Thyroid gland (tissue), 4 donors: ENCODE measurements around the gene LDB2.

Source experiments
- POLR2A ChIP-seq, 2 donors: fragments of 450-650 bp; IDR thresholded peaks; one replicate each; pipeline ENCODE4 v1.6.1; 2017; ENCODE audit warnings: antibody characterized with exemption in 2 of 2, mild to moderate bottlenecking in 2 of 2, moderate library complexity in 1 of 2
- TF ChIP-seq, protein P1 (sequence below), 6 experiments: fragments of 200-600 bp in 3 of 6; fragments of 450-650 bp in 3 of 6; sonication (generic) in 3 of 6; IDR thresholded peaks; one replicate each; pipeline ENCODE4 v1.5.1; 2016 to 2019; ENCODE audit warnings: antibody characterized with exemption in 6 of 6, mild to moderate bottlenecking in 2 of 6, inconsistent platforms in 1 of 6, moderate library complexity in 1 of 6

DNA sequence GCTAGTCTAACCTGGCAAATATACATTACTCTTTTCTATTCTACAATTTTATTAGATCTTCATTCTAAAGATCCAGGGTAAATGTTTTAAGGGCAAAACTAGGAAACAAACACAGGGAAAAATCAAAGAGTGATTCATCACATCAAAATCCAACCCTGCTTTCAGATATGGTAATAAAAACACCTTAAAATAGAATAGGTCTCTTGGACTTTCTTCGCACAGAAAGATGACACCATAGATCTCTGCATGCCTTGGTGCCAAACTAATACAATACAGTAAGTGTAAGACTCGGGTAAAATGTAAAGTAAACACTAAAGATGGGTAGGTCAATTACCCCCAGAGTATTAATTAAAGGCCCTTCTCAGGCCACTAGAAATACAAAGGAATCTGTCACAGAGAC is 34.2 kb downstream of the LDB2 start:
- TF ChIP-seq, protein P1, sequence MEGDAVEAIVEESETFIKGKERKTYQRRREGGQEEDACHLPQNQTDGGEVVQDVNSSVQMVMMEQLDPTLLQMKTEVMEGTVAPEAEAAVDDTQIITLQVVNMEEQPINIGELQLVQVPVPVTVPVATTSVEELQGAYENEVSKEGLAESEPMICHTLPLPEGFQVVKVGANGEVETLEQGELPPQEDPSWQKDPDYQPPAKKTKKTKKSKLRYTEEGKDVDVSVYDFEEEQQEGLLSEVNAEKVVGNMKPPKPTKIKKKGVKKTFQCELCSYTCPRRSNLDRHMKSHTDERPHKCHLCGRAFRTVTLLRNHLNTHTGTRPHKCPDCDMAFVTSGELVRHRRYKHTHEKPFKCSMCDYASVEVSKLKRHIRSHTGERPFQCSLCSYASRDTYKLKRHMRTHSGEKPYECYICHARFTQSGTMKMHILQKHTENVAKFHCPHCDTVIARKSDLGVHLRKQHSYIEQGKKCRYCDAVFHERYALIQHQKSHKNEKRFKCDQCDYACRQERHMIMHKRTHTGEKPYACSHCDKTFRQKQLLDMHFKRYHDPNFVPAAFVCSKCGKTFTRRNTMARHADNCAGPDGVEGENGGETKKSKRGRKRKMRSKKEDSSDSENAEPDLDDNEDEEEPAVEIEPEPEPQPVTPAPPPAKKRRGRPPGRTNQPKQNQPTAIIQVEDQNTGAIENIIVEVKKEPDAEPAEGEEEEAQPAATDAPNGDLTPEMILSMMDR (IDR thresholded peaks at IDR 0.05), result no peak
- TF ChIP-seq POLR2A (IDR thresholded peaks at IDR 0.05), result no peak
